B cell (primary cell): Measurements from ENCODE around the gene FRMPD1. TPM values are rescaled to one million over a fixed set of nuclear protein-coding genes. Genes with fewer than 3 reads are reported as not detected.

Experiments
- ATAC-seq: fragments of 200-7000 bp; cut with Tn5 transposase; one replicate; pipeline ENCODE4 v1.10.0; 2021; ENCODE audit warnings: low read depth, mild to moderate bottlenecking, moderate number of reproducible peaks, moderate library complexity
- CTCF ChIA-PET: fragments of 350-600 bp; sonication (Branson Sonifier 250); formaldehyde crosslinking; loops from one replicate; lab custom pipeline; 2021; ENCODE audit warnings: antibody characterized with exemption, inconsistent platforms; lab: Charles Lee
- POLR2A ChIA-PET: fragments of 350-600 bp; sonication (Branson Sonifier 250); formaldehyde crosslinking; loops from one replicate; lab custom pipeline; 2021; ENCODE audit warnings: antibody characterized with exemption; lab: Charles Lee
- DNase-seq: peaks from one replicate; pipeline ENCODE4 v3.0.0; 2013
- H2AFZ ChIP-seq: 2 replicates; pipeline ENCODE4 v1.6.1; 2012; ENCODE audit warnings: mild to moderate bottlenecking, low read depth, low read length; ENCODE audit not compliant: insufficient read depth, poor library complexity, severe bottlenecking
- H3K27ac ChIP-seq, 2 donors: 1 replicate in 1 of 2; 2 replicates in 1 of 2; pipeline ENCODE4 v1.5.1; 2012 to 2013; ENCODE audit warnings: low read length in 2 of 2, mild to moderate bottlenecking in 2 of 2, moderate library complexity in 1 of 2
- H3K27me3 ChIP-seq, 4 experiments: fragments of 200-600 bp in 1 of 4; sonication (generic) in 1 of 4; replicated peaks in 1 of 4; 1 replicate in 2 of 4; 2 replicates in 2 of 4; pipeline versions ENCODE4 v1.6.1 to v1.7.0; 2013 to 2016; ENCODE audit warnings: low read length in 3 of 4, mild to moderate bottlenecking in 2 of 4, mixed read lengths in 1 of 4, moderate library complexity in 1 of 4; ENCODE audit not compliant: insufficient read depth in 4 of 4, control insufficient read depth in 3 of 4; ENCODE audit errors: control extremely low read depth in 1 of 4
- H3K36me3 ChIP-seq, 2 experiments: replicated peaks in 1 of 2; 1 replicate in 1 of 2; 2 replicates in 1 of 2; pipeline versions ENCODE4 v1.6.1 to v1.7.1; 2013; ENCODE audit warnings: low read length in 1 of 2; ENCODE audit not compliant: insufficient read depth in 2 of 2, control insufficient read depth in 1 of 2; ENCODE audit errors: control extremely low read depth in 1 of 2, extremely low read depth in 1 of 2
- H3K4me1 ChIP-seq, 2 donors: fragments of 200-600 bp in 1 of 2; sonication (generic) in 1 of 2; 1 replicate in 1 of 2; 2 replicates in 1 of 2; pipeline versions ENCODE4 v1.5.1 to v1.6.1; 2013 to 2017; ENCODE audit warnings: low read length in 2 of 2; ENCODE audit not compliant: control insufficient read depth in 2 of 2, insufficient read depth in 2 of 2
- H3K4me2 ChIP-seq: replicated peaks from 2 replicates; pipeline ENCODE3; 2012; ENCODE audit warnings: mild to moderate bottlenecking, low read depth, low read length; ENCODE audit not compliant: poor library complexity, severe bottlenecking
- H3K4me3 ChIP-seq, 5 experiments: fragments of 200-600 bp in 1 of 5; sonication (generic) in 1 of 5; 1 replicate in 3 of 5; 2 replicates in 2 of 5; pipeline versions ENCODE4 v1.5.1 to v1.7.0; 2011 to 2016; ENCODE audit warnings: low read length in 4 of 5, mild to moderate bottlenecking in 4 of 5, low read depth in 2 of 5, control low read depth in 1 of 5, moderate library complexity in 1 of 5; ENCODE audit not compliant: insufficient read depth in 1 of 5; ENCODE audit errors: control extremely low read depth in 1 of 5, extremely low read depth in 1 of 5
- H3K79me2 ChIP-seq: fragments of 200-600 bp; sonication (generic); one replicate; pipeline ENCODE4 v1.6.0; 2016; ENCODE audit warnings: low read length; ENCODE audit not compliant: control insufficient read depth, insufficient read depth
- H3K9ac ChIP-seq: fragments of 200-600 bp; sonication (generic); 2 replicates; pipeline ENCODE4 v1.6.1; 2017; ENCODE audit warnings: mild to moderate bottlenecking, low read length, moderate library complexity
- H3K9me3 ChIP-seq, 3 donors: one replicate each; pipeline versions ENCODE4 v1.6.1 to v1.7.1; 2013; ENCODE audit warnings: low read length in 2 of 3; ENCODE audit not compliant: control insufficient read depth in 2 of 3, insufficient read depth in 1 of 3; ENCODE audit errors: control extremely low read depth in 1 of 3
- H4K20me1 ChIP-seq: 2 replicates; pipeline ENCODE4 v1.6.0; 2012; ENCODE audit warnings: mild to moderate bottlenecking, low read length; ENCODE audit not compliant: insufficient read depth, control insufficient read depth, poor library complexity, severe bottlenecking
- H3K27ac Mint-ChIP-seq: one replicate; pipeline ENCODE4 v1.8.0; 2021; ENCODE audit warnings: mixed read lengths
- H3K27me3 Mint-ChIP-seq: one replicate; pipeline ENCODE4 v1.8.0; 2021; ENCODE audit warnings: mixed read lengths
- H3K4me1 Mint-ChIP-seq: one replicate; pipeline ENCODE4 v1.8.0; 2021; ENCODE audit warnings: mixed read lengths
- H3K4me3 Mint-ChIP-seq: one replicate; pipeline ENCODE4 v1.8.0; 2021; ENCODE audit warnings: mixed read lengths
- H3K9me3 Mint-ChIP-seq: one replicate; pipeline ENCODE4 v1.8.0; 2022; ENCODE audit warnings: mixed read lengths; ENCODE audit not compliant: insufficient read depth
- CTCF ChIP-seq: fragments of 200-600 bp; IDR thresholded peaks from one replicate; pipeline ENCODE4 v1.8.0; 2022; ENCODE audit warnings: antibody characterized with exemption, mild to moderate bottlenecking
- EZH2 ChIP-seq: IDR thresholded peaks from 2 replicates; pipeline ENCODE4 v1.6.1; 2012; ENCODE audit warnings: borderline replicate concordance, low read depth, mild to moderate bottlenecking, moderate library complexity, low read length; ENCODE audit not compliant: insufficient read depth, poor library complexity, severe bottlenecking
- WGBS: methylation state at CpG from one replicate; pipeline ENCODE4 v1.1.5; 2013; ENCODE audit warnings: missing lambda C conversion rate; ENCODE audit not compliant: insufficient coverage; 5-methylcytosine and 5-hydroxymethylcytosine counted together
- intact Hi-C: fragments of 100-400 bp; cut with micrococcal nuclease; formaldehyde crosslinking; loops from one replicate; pipeline ENCODE4 v1.10.0; 2022
- polyA plus RNA-seq: library from polyadenylated mRNA; depleted of rRNA; stranded (reverse); fragments of >200 nt; gene quantifications from 2 replicates; pipeline ENCODE4 v1.2.3, GENCODE V29; 2012
- total RNA-seq, 2 donors: library from RNA; stranded (reverse); fragments of 120-200 nt in 1 of 2; gene quantifications; 1 replicate in 1 of 2; 2 replicates in 1 of 2; pipeline versions ENCODE4 v1.2.3 to v1.2.4, GENCODE V29; 2013 to 2022

Gene FRMPD1
- total and polyA plus RNA-seq, 2 donors (not counting 1 experiment from before 2014, with no cell fraction given) = 0.05 TPM; not detected in 1

- H3K27ac Mint-ChIP-seq = no peak overlapping the region
- H3K4me2 ChIP-seq = no peak overlapping the region
- no peak overlapping the region for H2AFZ ChIP-seq
- POLR2A ChIA-PET = no interaction called here
- no peak overlapping the region for H3K4me3 ChIP-seq
- TF ChIP-seq EZH2 = no peak
- TF ChIP-seq CTCF = no peak
- no peaks in the 10 kb centered on the region for H3K9me3 Mint-ChIP-seq
- H3K9me3 ChIP-seq = no peaks in the 10 kb centered on the region
- H4K20me1 ChIP-seq = no peaks in the 10 kb centered on the region
- WGBS = 81% methylated on average over 5 of the region's 5 CpGs
- no peaks in the 10 kb centered on the region for H3K4me1 ChIP-seq
- H3K9ac ChIP-seq = no peak overlapping the region
- intact Hi-C loops = no loop called here
- CTCF ChIA-PET = no interaction called here
- H3K27me3 Mint-ChIP-seq = peaks cover 20% of the 10 kb centered on the region
- H3K27ac ChIP-seq = no peak overlapping the region
- DNase-seq (no peak), ATAC-seq (no peak)
- H3K27me3 ChIP-seq = peaks cover 0 to 5% (median 1%) of the 10 kb centered on the region in 4 experiments
- no peak overlapping the region for H3K4me3 Mint-ChIP-seq
- no peaks in the 10 kb centered on the region for H3K79me2 ChIP-seq
- no peaks in the 10 kb centered on the region for H3K4me1 Mint-ChIP-seq
- no peaks in the 10 kb centered on the region for H3K36me3 ChIP-seq
Observed at GRCh38 chr9:37730839-37731238, 80.1 kb downstream of the FRMPD1 start.

- Histone ChIP-seq H4K20me1 (no peaks in the 10 kb centered on the region), H3K4me1 (no peaks in the 10 kb centered on the region), H3K79me2 (no peaks in the 10 kb centered on the region), H3K36me3 (no peaks in the 10 kb centered on the region), H3K27me3 (peaks cover 0 to 5% (median under 1%) of the 10 kb centered on the region in 4 experiments), H3K4me3 (no peak overlapping the region), H3K9ac (no peak overlapping the region), H2AFZ (no peak overlapping the region), H3K9me3 (no peaks in the 10 kb centered on the region), H3K4me2 (no peak overlapping the region), H3K27ac (no peak overlapping the region)
- no peaks in the 10 kb centered on the region for H3K4me1 Mint-ChIP-seq
- H3K27me3 Mint-ChIP-seq = peaks cover 19% of the 10 kb centered on the region
- POLR2A ChIA-PET = no interaction called here
- intact Hi-C loops = no loop called here
- no peaks in the 10 kb centered on the region for H3K9me3 Mint-ChIP-seq
- ATAC-seq (no peak), DNase-seq (no peak)
- H3K27ac Mint-ChIP-seq = no peak overlapping the region
- CTCF ChIA-PET = interaction anchor here (0.9 kb wide), 1 partner anchor 13 kb away, joined by 3 read pairs; no protein-coding TSS in a partner anchor
- no peak for TF ChIP-seq EZH2
- TF ChIP-seq CTCF = no peak
- no peak overlapping the region for H3K4me3 Mint-ChIP-seq
- whole genome bisulfite sequencing = 100% methylated on average over 3 of the region's 10 CpGs
Observed at GRCh38 chr9:37732086-37732741, 81.5 kb downstream of the FRMPD1 start.
